GM19372 (cell line): ENCODE measurements around the gene DNMT1.

Experiments used
- ATAC-seq: cut with Tn5 transposase; IDR thresholded peaks from one replicate; pipeline ENCODE4 v1.9.1; 2021; ENCODE audit warnings: mild to moderate bottlenecking, low read depth, moderate library complexity; ENCODE audit not compliant: unreplicated experiment

The DNMT1 gene

DNA sequence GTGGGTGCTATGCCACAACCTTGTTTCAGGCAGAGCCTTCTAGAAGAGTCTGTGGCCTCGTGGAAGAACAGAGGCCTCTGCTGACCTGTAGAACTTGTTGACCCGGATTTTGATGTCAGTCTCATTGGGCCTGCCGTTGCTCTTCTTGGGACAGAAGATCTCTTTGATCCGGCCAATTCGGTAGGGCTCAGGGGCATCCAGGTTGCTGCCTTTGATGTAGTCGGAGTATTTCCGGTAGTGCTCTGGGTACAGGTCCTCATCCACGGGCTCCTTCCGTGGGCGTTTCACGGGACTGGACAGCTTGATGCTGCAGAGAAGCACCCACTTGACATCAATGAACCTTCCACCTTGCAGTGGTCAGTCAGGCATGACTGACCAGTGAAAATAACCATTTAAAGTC is 51.1 kb downstream of the DNMT1 start:
- no peak for ATAC-seq

GRCh38 chr19:10142701-10143375 is 51.9 kb downstream of the DNMT1 start:
- ATAC-seq: no peak

GRCh38 chr19:10141973-10142372 is 52.8 kb downstream of the DNMT1 start:
- ATAC-seq: no peak

- ATAC-seq: no peak
Observed at GRCh38 chr19:10141479-10141878, 53.3 kb downstream of the DNMT1 start.

DNA sequence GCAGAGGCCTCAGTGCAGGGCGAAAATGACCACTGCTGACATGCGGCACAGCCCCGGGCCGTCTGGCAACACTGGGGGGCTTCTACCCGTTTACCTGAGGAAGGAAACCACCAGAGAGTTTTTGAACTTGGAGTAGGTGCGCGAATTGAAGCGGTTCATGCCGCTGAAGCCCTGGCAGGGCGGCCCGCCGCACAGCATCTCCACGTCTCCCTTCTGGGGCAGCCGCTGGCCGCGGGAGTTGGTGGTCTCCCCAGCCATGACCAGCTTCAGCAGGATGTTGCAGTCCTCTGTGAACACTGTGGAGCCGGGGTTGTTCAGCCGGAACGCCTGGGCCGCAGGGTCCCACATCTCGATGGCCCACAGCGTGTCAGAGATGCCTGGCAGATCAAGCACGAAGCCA is 54.8 kb downstream of the DNMT1 start:
- ATAC-seq: no peak

- no peak for ATAC-seq
Observed at GRCh38 chr19:10138879-10139795, 55.6 kb downstream of the DNMT1 start.

DNA sequence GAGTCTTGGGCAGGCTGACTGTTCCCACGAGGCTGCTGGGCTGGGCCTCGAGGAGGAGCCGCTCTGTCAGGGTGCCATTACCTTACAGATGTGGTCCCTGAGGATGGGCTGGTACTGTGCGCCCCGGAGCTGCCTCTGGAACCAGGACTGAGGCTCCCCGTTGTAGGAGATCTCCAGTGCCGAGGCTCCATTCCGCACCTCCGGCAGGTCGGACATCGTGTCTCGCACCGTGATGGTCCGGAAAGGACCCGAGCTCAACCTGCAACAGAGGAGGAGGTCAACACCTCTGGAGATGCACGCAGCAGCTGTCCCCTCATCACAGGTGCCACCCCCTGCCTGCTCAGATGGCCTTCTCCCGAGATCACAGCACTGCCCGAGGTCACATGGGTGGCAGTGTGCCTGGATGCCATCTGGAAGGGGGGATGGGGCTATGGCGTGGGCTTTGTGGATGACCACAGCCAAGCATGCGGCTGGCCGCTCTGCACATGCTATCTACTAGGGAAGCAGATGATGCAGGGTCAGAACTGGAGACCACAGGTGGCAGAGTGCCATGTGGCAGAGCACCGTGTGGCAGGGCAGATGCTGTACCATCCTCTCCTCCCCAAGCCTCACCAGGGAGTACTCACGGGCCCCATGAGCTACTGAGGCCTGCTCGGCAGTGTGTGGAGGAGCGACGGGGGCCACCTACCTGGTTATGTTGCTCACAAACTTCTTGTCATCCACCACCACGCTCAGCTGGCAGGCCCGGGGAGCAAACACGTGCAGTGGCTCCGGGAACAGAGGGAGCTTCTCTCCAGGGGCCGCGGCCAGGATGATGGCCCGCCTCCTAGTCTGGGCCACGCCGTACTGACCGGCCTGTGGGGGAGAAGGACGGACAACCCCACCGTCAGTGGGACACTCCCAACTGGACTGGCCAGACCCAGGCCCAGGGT is 56.7 kb downstream of the DNMT1 start:
- no peak for ATAC-seq

- no peak for ATAC-seq
Observed at GRCh38 chr19:10136936-10137335, 57.8 kb downstream of the DNMT1 start.

GRCh38 chr19:10135551-10136334 is 59.0 kb downstream of the DNMT1 start:
- ATAC-seq: no peak

GRCh38 chr19:10134040-10134439 is 60.7 kb downstream of the DNMT1 start:
- no peak for ATAC-seq

GRCh38 chr19:10133596-10133995 is 61.2 kb downstream of the DNMT1 start:
- no peak for ATAC-seq

GRCh38 chr19:10132905-10133304 is 61.8 kb downstream of the DNMT1 start:
- ATAC-seq: no peak

DNA sequence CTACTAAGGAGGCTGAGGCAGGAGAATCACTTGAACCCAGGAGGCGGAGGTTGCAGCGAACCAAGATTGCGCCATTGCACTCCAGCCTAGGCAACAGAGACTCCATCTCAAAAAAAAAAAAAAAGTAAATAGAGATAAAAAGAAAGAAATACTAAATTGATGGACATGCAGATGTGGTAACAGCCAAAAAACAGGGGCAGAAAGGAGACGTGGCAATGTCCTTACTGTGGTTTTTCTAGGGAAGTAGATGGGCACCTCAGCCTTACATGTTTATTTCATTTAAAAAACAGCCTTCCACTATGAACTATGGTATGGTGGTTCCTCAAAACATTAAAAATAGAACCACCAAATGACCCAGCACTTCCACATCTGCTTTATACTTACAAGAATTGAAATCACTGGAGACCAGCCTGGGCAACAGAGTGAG is 68.5 kb downstream of the DNMT1 start:
- ATAC-seq: no peak

GRCh38 chr19:10124429-10124828 is 70.3 kb downstream of the DNMT1 start:
- no peak for ATAC-seq

- no peak for ATAC-seq
Observed at GRCh38 chr19:10122045-10122444, 72.7 kb downstream of the DNMT1 start.

GRCh38 chr19:10120538-10121189 is 74.1 kb downstream of the DNMT1 start:
- no peak for ATAC-seq

DNA sequence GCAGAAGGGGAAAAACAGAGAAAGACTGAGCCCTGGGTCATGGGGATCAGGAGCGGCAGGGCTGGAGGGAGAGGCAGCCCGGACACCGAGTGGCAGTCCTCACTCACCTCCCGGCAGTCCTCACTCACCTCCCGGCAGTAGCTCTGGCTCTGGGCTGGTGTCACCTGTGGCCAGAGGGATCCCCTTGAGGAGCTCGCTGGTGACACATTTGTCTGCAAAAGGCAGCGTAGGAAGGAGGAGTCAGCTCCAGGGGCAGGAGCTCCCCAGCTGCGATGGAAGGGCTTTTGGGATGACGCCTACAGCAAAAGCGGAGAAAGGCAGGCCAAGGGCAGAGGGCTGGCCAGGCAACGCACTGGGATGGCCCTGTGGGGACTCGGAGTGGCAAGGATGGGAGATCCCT is 75.8 kb downstream of the DNMT1 start:
- ATAC-seq: no peak

DNA sequence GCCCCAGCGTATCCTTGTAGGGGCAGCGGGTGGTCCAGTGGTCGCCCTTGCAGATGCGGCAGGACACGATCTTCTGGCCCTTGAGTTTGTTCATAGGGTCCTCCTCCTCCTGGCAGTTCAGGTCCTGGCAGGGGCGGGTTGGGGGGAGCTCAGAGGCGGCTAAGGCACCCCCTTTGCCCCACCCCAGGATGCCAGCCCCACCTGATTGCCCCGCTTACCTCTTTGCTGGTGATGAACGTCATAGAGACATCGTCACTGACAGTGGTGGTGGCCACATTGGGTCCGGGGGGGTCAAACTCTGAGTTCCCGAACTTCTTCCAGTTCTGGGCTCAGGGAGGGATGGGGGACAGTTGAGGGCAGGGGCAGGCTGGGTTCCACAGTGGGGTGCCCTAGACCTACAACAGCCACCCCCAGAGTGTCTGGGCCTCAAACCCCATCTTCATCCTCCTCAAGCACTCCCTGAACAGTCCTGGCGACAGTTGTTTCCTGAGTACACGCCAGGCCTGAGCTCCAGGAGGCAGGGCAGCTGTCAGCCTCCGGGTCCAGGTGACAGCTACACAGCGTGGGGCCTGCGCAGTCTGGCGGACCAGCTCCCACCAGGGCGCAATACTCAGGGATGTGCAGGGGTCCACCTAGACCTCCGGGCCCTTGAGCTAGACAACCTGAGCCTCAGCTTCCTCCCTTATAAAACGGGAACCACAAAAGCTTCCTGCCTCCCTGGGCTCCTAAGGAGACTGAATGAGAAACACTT is 77.7 kb downstream of the DNMT1 start:
- ATAC-seq: no peak
